K562 (cell line): ENCODE data around the gene NRAP.

Source experiments
- CBX1 ChIP-seq: sonication (generic); IDR thresholded peaks from 2 replicates; pipeline ENCODE4 v1.6.1; 2016; ENCODE audit warnings: antibody characterized with exemption, low read depth, mild to moderate bottlenecking
- CHD1 ChIP-seq: fragments of 200-600 bp; sonication (generic); IDR thresholded peaks from one replicate; pipeline ENCODE4 v1.6.1; 2012; ENCODE audit warnings: mild to moderate bottlenecking, moderate library complexity, low read length, inconsistent platforms
- ELF1 ChIP-seq: fragments of 200-800 bp; sonication (Bioruptor generic); IDR thresholded peaks from 2 replicates; pipeline ENCODE4 v1.6.1; 2016; ENCODE audit warnings: missing genetic modification characterization, missing compliant biosample characterization
- EP300 ChIP-seq: IDR thresholded peaks from 2 replicates; pipeline ENCODE4 v1.6.1; 2012; ENCODE audit warnings: low read length, improper control_type of control experiment
- NFE2L1 ChIP-seq: fragments of 450-650 bp; IDR thresholded peaks from 2 replicates; pipeline ENCODE4 v1.6.1; 2016; ENCODE audit warnings: missing genetic modification characterization, low read depth, mild to moderate bottlenecking, missing compliant biosample characterization, moderate library complexity, borderline replicate concordance
- PHTF2 ChIP-seq: fragments of 250-450 bp; sonication (Bioruptor Pico); IDR thresholded peaks from 2 replicates; pipeline ENCODE4 v1.5.0; 2021; ENCODE audit warnings: mild to moderate bottlenecking
- ZNF121 ChIP-seq: sonication (generic); formaldehyde crosslinking; conservative IDR thresholded peaks from 2 replicates; pipeline ENCODE4 v1.8.0; 2022; ENCODE audit warnings: missing genetic modification reagents
- ZNF124 ChIP-seq: sonication (generic); formaldehyde crosslinking; IDR thresholded peaks from 2 replicates; pipeline ENCODE4 v1.8.1; 2022; ENCODE audit warnings: missing genetic modification reagents
- ZNF77 ChIP-seq: fragments of 250-450 bp; sonication (Bioruptor Pico); IDR thresholded peaks from 2 replicates; pipeline ENCODE4 v1.5.0; 2020
- ZZZ3 ChIP-seq: fragments of 450-650 bp; IDR thresholded peaks from 2 replicates; pipeline ENCODE4 v1.6.1; 2016; ENCODE audit warnings: antibody characterized with exemption, mild to moderate bottlenecking, moderate library complexity
- TF ChIP-seq, protein P1 (sequence below): fragments of 450-650 bp; IDR thresholded peaks from 2 replicates; pipeline ENCODE4 v1.6.1; 2017; ENCODE audit warnings: antibody characterized with exemption, mild to moderate bottlenecking
- TF ChIP-seq, protein P2 (sequence below), 3 experiments: IDR thresholded peaks in 2 of 3; conservative IDR thresholded peaks in 1 of 3; 2 replicates each; pipeline ENCODE4 v1.5.1; 2011 to 2012; ENCODE audit warnings: low read length in 3 of 3, mild to moderate bottlenecking in 3 of 3, control low read depth in 2 of 3, improper control_type of control experiment in 1 of 3, inconsistent platforms in 1 of 3, low read depth in 1 of 3, mixed read lengths in 1 of 3, moderate library complexity in 1 of 3; ENCODE audit not compliant: insufficient read depth in 2 of 3
- TF ChIP-seq, protein P3 (sequence below): sonication (generic); formaldehyde crosslinking; IDR thresholded peaks from 2 replicates; pipeline ENCODE4 v1.8.1; 2023; ENCODE audit warnings: mild to moderate bottlenecking, missing genetic modification reagents

DNA sequence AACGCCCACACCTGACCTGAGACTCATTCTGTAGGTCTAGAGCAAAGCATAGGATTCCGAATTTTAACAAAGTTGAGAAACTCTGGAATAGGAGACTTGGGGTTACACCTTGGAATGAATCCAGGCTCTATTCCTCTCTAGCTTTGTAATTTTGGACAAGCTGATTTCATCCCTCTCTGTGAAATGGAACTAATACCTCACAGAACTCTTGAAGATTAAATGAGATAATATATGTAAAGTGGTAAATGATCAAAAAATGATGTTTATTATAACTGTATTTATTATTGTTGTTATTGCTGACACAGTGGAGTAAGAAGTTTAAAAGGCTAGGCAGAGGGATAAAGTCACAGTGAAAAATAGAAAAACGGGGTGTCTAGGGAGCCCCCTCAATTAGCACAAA lies 48.2 kb upstream of the NRAP start:
- TF ChIP-seq ZNF121 (CRISPR knock-in tag) (no peak), EP300 (no peak), ZZZ3 (no peak), PHTF2 (CRISPR knock-in tag) (no peak), CHD1 (no peak), CBX1 (no peak), NFE2L1 (tag) (no peak), ELF1 (tag) (no peak), ZNF124 (CRISPR knock-in tag) (no peak), ZNF77 (CRISPR knock-in tag) (no peak)
- TF ChIP-seq, protein P1, sequence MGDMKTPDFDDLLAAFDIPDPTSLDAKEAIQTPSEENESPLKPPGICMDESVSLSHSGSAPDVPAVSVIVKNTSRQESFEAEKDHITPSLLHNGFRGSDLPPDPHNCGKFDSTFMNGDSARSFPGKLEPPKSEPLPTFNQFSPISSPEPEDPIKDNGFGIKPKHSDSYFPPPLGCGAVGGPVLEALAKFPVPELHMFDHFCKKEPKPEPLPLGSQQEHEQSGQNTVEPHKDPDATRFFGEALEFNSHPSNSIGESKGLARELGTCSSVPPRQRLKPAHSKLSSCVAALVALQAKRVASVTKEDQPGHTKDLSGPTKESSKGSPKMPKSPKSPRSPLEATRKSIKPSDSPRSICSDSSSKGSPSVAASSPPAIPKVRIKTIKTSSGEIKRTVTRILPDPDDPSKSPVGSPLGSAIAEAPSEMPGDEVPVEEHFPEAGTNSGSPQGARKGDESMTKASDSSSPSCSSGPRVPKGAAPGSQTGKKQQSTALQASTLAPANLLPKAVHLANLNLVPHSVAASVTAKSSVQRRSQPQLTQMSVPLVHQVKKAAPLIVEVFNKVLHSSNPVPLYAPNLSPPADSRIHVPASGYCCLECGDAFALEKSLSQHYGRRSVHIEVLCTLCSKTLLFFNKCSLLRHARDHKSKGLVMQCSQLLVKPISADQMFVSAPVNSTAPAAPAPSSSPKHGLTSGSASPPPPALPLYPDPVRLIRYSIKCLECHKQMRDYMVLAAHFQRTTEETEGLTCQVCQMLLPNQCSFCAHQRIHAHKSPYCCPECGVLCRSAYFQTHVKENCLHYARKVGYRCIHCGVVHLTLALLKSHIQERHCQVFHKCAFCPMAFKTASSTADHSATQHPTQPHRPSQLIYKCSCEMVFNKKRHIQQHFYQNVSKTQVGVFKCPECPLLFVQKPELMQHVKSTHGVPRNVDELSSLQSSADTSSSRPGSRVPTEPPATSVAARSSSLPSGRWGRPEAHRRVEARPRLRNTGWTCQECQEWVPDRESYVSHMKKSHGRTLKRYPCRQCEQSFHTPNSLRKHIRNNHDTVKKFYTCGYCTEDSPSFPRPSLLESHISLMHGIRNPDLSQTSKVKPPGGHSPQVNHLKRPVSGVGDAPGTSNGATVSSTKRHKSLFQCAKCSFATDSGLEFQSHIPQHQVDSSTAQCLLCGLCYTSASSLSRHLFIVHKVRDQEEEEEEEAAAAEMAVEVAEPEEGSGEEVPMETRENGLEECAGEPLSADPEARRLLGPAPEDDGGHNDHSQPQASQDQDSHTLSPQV = no peak
- TF ChIP-seq, protein P2, sequence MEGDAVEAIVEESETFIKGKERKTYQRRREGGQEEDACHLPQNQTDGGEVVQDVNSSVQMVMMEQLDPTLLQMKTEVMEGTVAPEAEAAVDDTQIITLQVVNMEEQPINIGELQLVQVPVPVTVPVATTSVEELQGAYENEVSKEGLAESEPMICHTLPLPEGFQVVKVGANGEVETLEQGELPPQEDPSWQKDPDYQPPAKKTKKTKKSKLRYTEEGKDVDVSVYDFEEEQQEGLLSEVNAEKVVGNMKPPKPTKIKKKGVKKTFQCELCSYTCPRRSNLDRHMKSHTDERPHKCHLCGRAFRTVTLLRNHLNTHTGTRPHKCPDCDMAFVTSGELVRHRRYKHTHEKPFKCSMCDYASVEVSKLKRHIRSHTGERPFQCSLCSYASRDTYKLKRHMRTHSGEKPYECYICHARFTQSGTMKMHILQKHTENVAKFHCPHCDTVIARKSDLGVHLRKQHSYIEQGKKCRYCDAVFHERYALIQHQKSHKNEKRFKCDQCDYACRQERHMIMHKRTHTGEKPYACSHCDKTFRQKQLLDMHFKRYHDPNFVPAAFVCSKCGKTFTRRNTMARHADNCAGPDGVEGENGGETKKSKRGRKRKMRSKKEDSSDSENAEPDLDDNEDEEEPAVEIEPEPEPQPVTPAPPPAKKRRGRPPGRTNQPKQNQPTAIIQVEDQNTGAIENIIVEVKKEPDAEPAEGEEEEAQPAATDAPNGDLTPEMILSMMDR (IDR thresholded peaks at IDR 0.05 in 2 of 3, conservative IDR thresholded peaks at IDR 0.05 in 1 of 3; ENCODE audit: insufficient read depth in 2 of 3, low read depth in 1 of 3, low read length in 3 of 3) = no peak
- TF ChIP-seq, protein P3, sequence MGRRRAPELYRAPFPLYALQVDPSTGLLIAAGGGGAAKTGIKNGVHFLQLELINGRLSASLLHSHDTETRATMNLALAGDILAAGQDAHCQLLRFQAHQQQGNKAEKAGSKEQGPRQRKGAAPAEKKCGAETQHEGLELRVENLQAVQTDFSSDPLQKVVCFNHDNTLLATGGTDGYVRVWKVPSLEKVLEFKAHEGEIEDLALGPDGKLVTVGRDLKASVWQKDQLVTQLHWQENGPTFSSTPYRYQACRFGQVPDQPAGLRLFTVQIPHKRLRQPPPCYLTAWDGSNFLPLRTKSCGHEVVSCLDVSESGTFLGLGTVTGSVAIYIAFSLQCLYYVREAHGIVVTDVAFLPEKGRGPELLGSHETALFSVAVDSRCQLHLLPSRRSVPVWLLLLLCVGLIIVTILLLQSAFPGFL (CRISPR knock-in tag) = no peak
